ENCODE data around the gene EAF1. TPM values are rescaled to one million over a fixed set of nuclear protein-coding genes. Genes with fewer than 3 reads are reported as not detected.
"Not testable (repeated sequence)": the region's sequence is repeated elsewhere in the genome, so short reads cannot be mapped to it uniquely, and the experiment has no call there.

The EAF1 gene
- total and polyA plus RNA-seq, 4 donors: 7.5 to 19.4 (median 14.6) TPM

DNA sequence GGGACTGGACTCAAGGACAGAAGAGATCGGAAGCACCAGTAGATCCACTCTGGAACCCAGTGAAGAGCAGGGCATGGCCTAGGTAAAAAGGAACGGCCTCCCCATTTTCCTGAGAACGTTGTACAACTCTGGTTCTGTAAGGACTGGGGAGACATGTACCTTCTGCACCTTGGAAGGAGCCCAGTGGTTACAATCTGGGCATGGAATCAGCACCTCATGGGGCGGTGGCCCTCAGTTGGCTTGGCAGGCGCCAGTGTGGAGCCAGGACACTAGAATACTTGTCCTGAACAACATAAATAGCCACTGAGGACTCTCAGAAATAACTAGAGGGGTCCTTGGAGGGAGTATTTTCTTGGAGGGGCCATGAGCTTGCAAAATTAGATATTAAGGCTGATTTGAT, 25.6 kb downstream of the EAF1 start:
- peaks cover 0 to 2% of the 10 kb centered on the region in 2 donors for H3K36me3 ChIP-seq (ENCODE audit: control insufficient read depth in 1 of 2, insufficient read depth in 2 of 2, low read length in 1 of 2)
- WGBS, 2 donors: 88 to 94% methylated on average over 5 of the region's 5 CpGs
- no peak for ATAC-seq (ENCODE audit: low FRiP score)

DNA sequence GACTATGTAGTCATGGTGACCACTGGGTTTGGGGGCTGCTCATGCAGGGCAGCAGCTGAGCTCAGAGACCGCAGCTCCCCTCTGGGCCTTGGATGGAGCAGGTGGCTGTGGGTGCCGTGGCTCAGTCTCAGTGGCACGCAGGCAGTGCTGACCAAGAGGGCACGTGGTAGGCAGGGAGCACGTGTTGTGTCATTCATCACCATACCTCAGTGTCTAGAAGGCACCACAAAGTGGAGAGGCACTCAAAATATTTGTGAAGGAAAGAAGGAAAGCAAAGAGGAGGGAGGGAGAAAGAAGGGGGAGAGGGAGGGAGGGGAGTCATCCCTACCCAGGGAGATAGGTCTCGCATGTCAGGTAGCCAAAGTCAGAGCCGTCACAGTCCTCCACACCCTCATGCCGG, 26.1 kb downstream of the EAF1 start:
- H3K9me3 ChIP-seq (ENCODE audit: control insufficient read depth, low read length): no peaks in the 10 kb centered on the region
- H3K27me3 ChIP-seq (ENCODE audit: control insufficient read depth in 1 of 2, insufficient read depth in 2 of 2, low read length in 1 of 2): no peaks in the 10 kb centered on the region
- ATAC-seq (ENCODE audit: low FRiP score) (no peak), DNase-seq (no peak)
- no peak overlapping the region for H3K4me3 ChIP-seq (ENCODE audit: low read length in 2 of 2)
- H3K4me1 ChIP-seq (ENCODE audit: control insufficient read depth in 1 of 2, insufficient read depth in 2 of 2, low read length in 2 of 2): no peaks in the 10 kb centered on the region
- WGBS, 2 donors: 83 to 91% methylated on average over 8 of the region's 8 CpGs
- no peak overlapping the region for H3K27ac ChIP-seq (ENCODE audit: low read depth in 1 of 2, low read length in 2 of 2)
- H3K36me3 ChIP-seq (ENCODE audit: control insufficient read depth in 1 of 2, insufficient read depth in 2 of 2, low read length in 1 of 2): peaks cover 0 to 2% of the 10 kb centered on the region in 2 donors
- intact Hi-C loops (cut with DNase I): no loop called here

More for the DNA sequence above, 25.6 kb downstream of the EAF1 start:
- Histone ChIP-seq H3K27me3 (ENCODE audit: control insufficient read depth in 1 of 2, insufficient read depth in 2 of 2, low read length in 1 of 2) (no peaks in the 10 kb centered on the region), H3K27ac (ENCODE audit: low read depth in 1 of 2, low read length in 2 of 2) (no peak overlapping the region), H3K4me3 (ENCODE audit: low read length in 2 of 2) (no peak overlapping the region), H3K9me3 (ENCODE audit: control insufficient read depth, low read length) (no peaks in the 10 kb centered on the region), H3K4me1 (ENCODE audit: control insufficient read depth in 1 of 2, insufficient read depth in 2 of 2, low read length in 2 of 2) (no peaks in the 10 kb centered on the region)
- intact Hi-C loops (cut with DNase I): no loop called here
- DNase-seq: no peak

DNA sequence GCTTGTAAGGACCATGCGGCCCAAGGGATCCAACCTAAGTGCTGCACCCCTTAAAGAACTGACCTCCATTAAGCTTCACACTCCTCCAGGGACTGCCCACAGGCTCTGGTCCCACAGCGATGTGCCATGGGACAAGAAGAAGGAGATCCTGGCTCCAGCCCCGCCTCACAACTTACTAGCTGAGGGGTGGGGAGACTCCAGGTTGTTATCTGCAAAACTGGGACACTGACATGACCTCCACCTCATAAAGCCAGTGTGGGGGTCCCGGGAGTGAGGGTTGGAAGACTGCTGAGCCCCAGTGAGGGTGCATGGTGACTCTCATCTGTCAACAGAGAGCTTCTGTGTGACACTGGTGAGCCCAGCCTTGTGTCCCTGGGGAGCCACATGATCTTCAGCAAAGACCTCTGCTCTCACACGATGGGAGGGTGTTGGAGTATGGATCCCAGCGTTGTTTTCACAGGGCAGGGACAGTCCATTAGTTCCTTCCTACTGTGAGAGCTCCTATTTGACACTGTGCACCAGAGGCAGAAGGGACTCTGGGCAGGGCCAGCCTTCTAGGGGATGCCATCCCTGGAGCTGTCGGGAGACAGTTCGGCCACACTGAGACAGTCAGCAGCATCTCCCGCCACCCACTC, 26.7 kb downstream of the EAF1 start:
- H3K9me3 ChIP-seq (ENCODE audit: control insufficient read depth, low read length): no peaks in the 10 kb centered on the region
- WGBS, 2 donors: 79 to 80% methylated on average over 9 of the region's 9 CpGs
- peaks cover 0 to 2% of the 10 kb centered on the region in 2 donors for H3K36me3 ChIP-seq (ENCODE audit: control insufficient read depth in 1 of 2, insufficient read depth in 2 of 2, low read length in 1 of 2)
- no peak overlapping the region for H3K27ac ChIP-seq (ENCODE audit: low read depth in 1 of 2, low read length in 2 of 2)
- no peak overlapping the region for H3K4me3 ChIP-seq (ENCODE audit: low read length in 2 of 2)
- no peaks in the 10 kb centered on the region for H3K4me1 ChIP-seq (ENCODE audit: control insufficient read depth in 1 of 2, insufficient read depth in 2 of 2, low read length in 2 of 2)
- H3K27me3 ChIP-seq (ENCODE audit: control insufficient read depth in 1 of 2, insufficient read depth in 2 of 2, low read length in 1 of 2): no peaks in the 10 kb centered on the region
- ATAC-seq (ENCODE audit: low FRiP score): no peak
- no peak for DNase-seq
- intact Hi-C loops (cut with DNase I): no loop called here

DNA sequence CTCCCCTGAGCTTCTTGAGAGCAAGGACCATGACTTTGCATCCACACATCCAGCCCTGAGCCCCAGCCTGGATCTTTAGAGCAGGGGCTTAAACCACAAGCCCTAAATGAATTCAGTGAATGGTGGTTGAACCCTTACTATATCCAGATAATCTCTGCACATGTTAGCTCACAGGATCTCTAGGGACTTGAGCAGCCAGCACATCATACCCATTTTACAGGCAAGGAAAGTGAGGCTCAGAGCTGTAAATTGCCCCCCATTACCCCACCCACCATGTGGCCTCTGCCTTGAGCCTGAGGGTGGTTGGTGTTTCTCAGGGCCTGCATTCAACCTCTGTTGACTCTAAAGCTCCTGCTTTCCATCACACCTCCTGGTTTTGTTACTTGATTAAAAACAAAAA, 27.6 kb downstream of the EAF1 start:
- no peak overlapping the region for H3K4me3 ChIP-seq (ENCODE audit: low read length in 2 of 2)
- no peak overlapping the region for H3K27ac ChIP-seq (ENCODE audit: low read depth in 1 of 2, low read length in 2 of 2)
- DNase-seq (no peak), ATAC-seq (ENCODE audit: low FRiP score) (no peak)
- intact Hi-C loops (cut with DNase I): no loop called here
- H3K9me3 ChIP-seq (ENCODE audit: control insufficient read depth, low read length): no peaks in the 10 kb centered on the region
- no peaks in the 10 kb centered on the region for H3K4me1 ChIP-seq (ENCODE audit: control insufficient read depth in 1 of 2, insufficient read depth in 2 of 2, low read length in 2 of 2)
- H3K27me3 ChIP-seq (ENCODE audit: control insufficient read depth in 1 of 2, insufficient read depth in 2 of 2, low read length in 1 of 2): no peaks in the 10 kb centered on the region
- H3K36me3 ChIP-seq (ENCODE audit: control insufficient read depth in 1 of 2, insufficient read depth in 2 of 2, low read length in 1 of 2): peaks cover 0 to 2% of the 10 kb centered on the region in 2 donors

DNA sequence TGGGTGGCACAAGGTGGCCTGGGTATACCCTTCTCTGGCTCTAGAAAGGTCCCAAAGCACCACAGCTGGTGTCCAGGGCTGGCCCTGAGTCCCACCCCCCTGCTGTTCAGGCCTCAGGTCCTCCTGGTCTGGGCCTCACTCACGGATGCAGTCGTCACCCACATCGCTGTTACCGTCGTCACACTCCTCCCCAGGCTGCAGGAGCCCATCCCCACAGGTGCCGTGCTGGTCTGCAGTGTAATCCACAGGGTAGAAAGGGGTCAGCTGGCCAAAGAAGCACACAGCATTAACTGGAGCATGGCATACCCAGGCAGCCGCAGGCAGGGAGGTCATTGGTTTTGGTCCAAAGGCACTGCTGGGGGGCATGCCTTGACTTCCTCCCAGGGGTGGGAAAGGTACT, 28.4 kb downstream of the EAF1 start:
- no peak overlapping the region for H3K27ac ChIP-seq (ENCODE audit: low read depth in 1 of 2, low read length in 2 of 2)
- no peak for DNase-seq
- intact Hi-C loops (cut with DNase I): no loop called here

DNA sequence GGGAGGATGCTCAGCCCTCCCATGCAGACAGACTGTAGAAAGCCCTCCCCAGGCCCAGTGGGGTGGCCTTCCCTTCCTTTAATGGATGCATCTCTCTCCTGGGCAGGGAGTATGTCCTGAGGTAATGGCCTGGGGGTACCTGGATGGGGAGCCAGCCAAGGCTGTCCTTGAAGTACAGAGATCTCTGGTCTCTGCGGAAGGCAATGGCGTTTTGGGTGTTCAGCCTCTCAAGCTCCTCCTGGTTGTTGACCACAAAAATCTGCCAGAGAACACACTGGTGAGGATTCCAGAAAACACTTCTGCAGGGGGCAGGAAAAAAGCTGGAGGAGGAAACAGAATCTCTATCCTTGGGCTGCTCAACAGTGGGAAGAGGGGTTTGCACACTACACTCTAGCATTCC, 28.9 kb downstream of the EAF1 start:
- intact Hi-C loops (cut with DNase I): no loop called here
- Histone ChIP-seq H3K36me3 (ENCODE audit: control insufficient read depth in 1 of 2, insufficient read depth in 2 of 2, low read length in 1 of 2) (peaks cover 0 to 2% of the 10 kb centered on the region in 2 donors), H3K27ac (ENCODE audit: low read depth in 1 of 2, low read length in 2 of 2) (no peak overlapping the region), H3K27me3 (ENCODE audit: control insufficient read depth in 1 of 2, insufficient read depth in 2 of 2, low read length in 1 of 2) (no peaks in the 10 kb centered on the region), H3K9me3 (ENCODE audit: control insufficient read depth, low read length) (no peaks in the 10 kb centered on the region), H3K4me3 (ENCODE audit: low read length in 2 of 2) (no peak overlapping the region), H3K4me1 (ENCODE audit: control insufficient read depth in 1 of 2, insufficient read depth in 2 of 2, low read length in 2 of 2) (no peaks in the 10 kb centered on the region)
- DNase-seq (no peak), ATAC-seq (ENCODE audit: low FRiP score) (no peak)
- WGBS, 2 donors: 90 to 93% methylated on average over 2 of the region's 2 CpGs

More for the DNA sequence above, 28.4 kb downstream of the EAF1 start:
- Histone ChIP-seq H3K4me1 (ENCODE audit: control insufficient read depth in 1 of 2, insufficient read depth in 2 of 2, low read length in 2 of 2) (no peaks in the 10 kb centered on the region), H3K36me3 (ENCODE audit: control insufficient read depth in 1 of 2, insufficient read depth in 2 of 2, low read length in 1 of 2) (peaks cover 0 to 2% of the 10 kb centered on the region in 2 donors), H3K9me3 (ENCODE audit: control insufficient read depth, low read length) (no peaks in the 10 kb centered on the region), H3K4me3 (ENCODE audit: low read length in 2 of 2) (no peak overlapping the region), H3K27me3 (ENCODE audit: control insufficient read depth in 1 of 2, insufficient read depth in 2 of 2, low read length in 1 of 2) (no peaks in the 10 kb centered on the region)
- no peak for ATAC-seq (ENCODE audit: low FRiP score)
- WGBS, 2 donors: 91% methylated on average over 7 of the region's 7 CpGs

DNA sequence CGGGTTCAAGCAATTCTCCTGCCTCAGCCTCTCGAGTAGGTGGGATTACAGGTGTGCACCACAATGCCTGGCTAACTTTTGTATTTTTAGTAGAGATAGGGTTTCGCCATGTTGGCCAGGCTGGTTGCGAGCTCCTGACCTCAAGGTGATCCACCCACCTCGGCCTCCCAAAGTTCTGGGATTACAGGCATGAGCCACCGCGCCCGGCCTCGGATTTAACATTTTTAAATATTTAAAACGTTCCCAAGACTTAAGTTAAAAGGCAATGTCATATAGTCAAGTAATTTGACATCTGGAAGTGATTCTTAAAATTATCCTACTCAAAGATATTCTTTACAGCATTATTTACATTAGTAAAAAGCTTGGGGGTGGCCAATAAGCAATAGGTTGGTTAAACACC, 29.5 kb downstream of the EAF1 start:
- H3K4me1 ChIP-seq (ENCODE audit: control insufficient read depth in 1 of 2, insufficient read depth in 2 of 2, low read length in 2 of 2); DNase-seq; H3K9me3 ChIP-seq (ENCODE audit: control insufficient read depth, low read length); intact Hi-C loops (cut with DNase I); H3K36me3 ChIP-seq (ENCODE audit: control insufficient read depth in 1 of 2, insufficient read depth in 2 of 2, low read length in 1 of 2); H3K27me3 ChIP-seq (ENCODE audit: control insufficient read depth in 1 of 2, insufficient read depth in 2 of 2, low read length in 1 of 2); ATAC-seq (ENCODE audit: low FRiP score); H3K27ac ChIP-seq (ENCODE audit: low read depth in 1 of 2, low read length in 2 of 2); H3K4me3 ChIP-seq (ENCODE audit: low read length in 2 of 2): not testable (repeated sequence)
- 92 to 93% methylated on average over 10 of the region's 10 CpGs for WGBS, 2 donors

DNA sequence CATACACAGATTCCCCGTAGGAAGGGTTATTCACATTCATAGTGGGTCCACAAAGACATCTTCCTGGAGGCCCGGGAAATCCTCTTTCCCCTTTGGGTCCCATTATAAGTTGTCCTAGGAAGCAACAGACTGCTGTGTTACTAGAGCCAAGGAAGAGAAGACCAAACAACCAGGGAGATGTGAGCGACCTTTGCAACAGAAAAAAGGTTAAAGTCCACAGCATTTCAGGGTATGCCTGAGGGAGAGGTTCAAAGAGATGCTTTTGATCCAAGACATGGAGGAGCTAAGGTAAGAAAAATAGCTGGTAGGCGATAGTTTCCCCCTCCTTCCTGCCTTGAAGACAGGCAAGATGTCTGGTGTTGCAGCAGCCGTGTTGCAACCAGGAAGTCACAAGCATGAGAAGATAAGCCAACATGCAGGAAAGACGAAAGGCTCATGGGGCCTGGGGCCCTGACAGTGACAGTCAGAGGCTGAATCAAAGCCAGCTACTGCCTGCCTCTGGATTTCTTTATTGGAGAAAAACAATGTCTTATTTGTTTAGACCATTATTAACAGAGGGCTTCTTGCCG, 30.9 kb downstream of the EAF1 start:
- Histone ChIP-seq H3K4me3 (ENCODE audit: low read length in 2 of 2) (no peak overlapping the region), H3K27me3 (ENCODE audit: control insufficient read depth in 1 of 2, insufficient read depth in 2 of 2, low read length in 1 of 2) (no peaks in the 10 kb centered on the region), H3K27ac (ENCODE audit: low read depth in 1 of 2, low read length in 2 of 2) (no peak overlapping the region), H3K36me3 (ENCODE audit: control insufficient read depth in 1 of 2, insufficient read depth in 2 of 2, low read length in 1 of 2) (peaks cover 0 to 2% of the 10 kb centered on the region in 2 donors), H3K4me1 (ENCODE audit: control insufficient read depth in 1 of 2, insufficient read depth in 2 of 2, low read length in 2 of 2) (no peaks in the 10 kb centered on the region), H3K9me3 (ENCODE audit: control insufficient read depth, low read length) (no peaks in the 10 kb centered on the region)
- intact Hi-C loops (cut with DNase I): no loop called here
- WGBS, 2 donors: 95% methylated on average over 7 of the region's 7 CpGs
- ATAC-seq (ENCODE audit: low FRiP score): no peak
- DNase-seq: no peak

DNA sequence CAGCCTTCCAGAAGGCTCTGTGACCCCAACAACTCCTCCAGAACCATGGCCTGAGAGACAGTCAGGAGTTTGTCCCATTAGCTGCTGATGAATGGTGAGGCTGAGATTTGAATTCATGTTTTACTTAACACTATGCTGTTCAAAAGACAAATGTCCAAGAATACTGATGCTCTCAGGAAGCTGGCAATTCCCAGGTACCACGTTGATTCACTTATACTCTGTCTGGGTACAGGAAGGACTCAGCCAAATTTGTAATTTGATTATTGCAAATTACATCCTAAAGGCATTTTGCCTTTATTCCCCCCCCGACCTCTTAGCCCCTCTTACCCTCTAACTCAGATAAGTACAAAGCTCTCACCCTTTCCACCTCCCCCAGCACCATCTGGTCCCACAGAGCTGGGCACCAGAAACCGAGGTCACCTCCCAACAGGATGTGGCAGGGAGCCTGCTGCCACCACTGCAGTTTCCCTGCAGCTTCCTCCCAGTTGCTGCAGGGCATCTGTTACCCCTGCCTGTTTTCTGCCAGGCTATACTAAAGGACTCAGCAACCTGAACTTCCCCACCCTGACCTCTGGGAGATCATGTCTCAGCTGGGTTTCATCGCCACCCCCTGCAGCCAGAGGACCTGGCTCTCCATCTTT, 33.6 kb downstream of the EAF1 start:
- Histone ChIP-seq H3K9me3 (ENCODE audit: control insufficient read depth, low read length) (no peaks in the 10 kb centered on the region), H3K27ac (ENCODE audit: low read depth in 1 of 2, low read length in 2 of 2) (no peak overlapping the region), H3K36me3 (ENCODE audit: control insufficient read depth in 1 of 2, insufficient read depth in 2 of 2, low read length in 1 of 2) (peaks cover 0 to 2% of the 10 kb centered on the region in 2 donors), H3K4me1 (ENCODE audit: control insufficient read depth in 1 of 2, insufficient read depth in 2 of 2, low read length in 2 of 2) (no peaks in the 10 kb centered on the region), H3K27me3 (ENCODE audit: control insufficient read depth in 1 of 2, insufficient read depth in 2 of 2, low read length in 1 of 2) (no peaks in the 10 kb centered on the region), H3K4me3 (ENCODE audit: low read length in 2 of 2) (no peak overlapping the region)
- DNase-seq (no peak), ATAC-seq (ENCODE audit: low FRiP score) (no peak)
- intact Hi-C loops (cut with DNase I): no loop called here
- 63 to 67% methylated on average over 4 of the region's 4 CpGs for WGBS, 2 donors

Data from aorta (tissue), 5 donors.